Sigmoid colon (tissue), 3 donors: Measurements from ENCODE around the gene GRM7.

Experiments
- CTCF ChIP-seq, 4 experiments: fragments of 450-650 bp in 3 of 4; fragments of 200-600 bp in 1 of 4; IDR thresholded peaks; one replicate each; pipeline ENCODE4 v1.5.1; 2016 to 2019; ENCODE audit warnings: antibody characterized with exemption in 4 of 4, mild to moderate bottlenecking in 3 of 4, moderate library complexity in 2 of 4
- POLR2A ChIP-seq, 2 donors: fragments of 450-650 bp; IDR thresholded peaks; one replicate each; pipeline ENCODE4 v1.6.1; 2016; ENCODE audit warnings: antibody characterized with exemption in 2 of 2, mild to moderate bottlenecking in 2 of 2, moderate library complexity in 2 of 2

GRCh38 chr3:7241584-7242302, 380.8 kb downstream of the GRM7 start:
- no peak for TF ChIP-seq CTCF (IDR thresholded peaks at IDR 0.05)
- TF ChIP-seq POLR2A (IDR thresholded peaks at IDR 0.05), result no peak
